Spinal cord (tissue), 10 donors: ENCODE measurements around the gene C1QTNF6. TPM values are rescaled to one million over a fixed set of nuclear protein-coding genes. Genes with fewer than 3 reads are reported as not detected.

Experiments used
- DNase-seq, 6 donors: peaks; one replicate each; pipeline versions ENCODE4 v3.0.0 to v3.0.0-alpha.2; 2013 to 2015; ENCODE audit warnings: low spot score in 6 of 6, low read depth in 4 of 6
- H3K27ac ChIP-seq: one replicate; pipeline ENCODE4 v1.5.1; 2013; ENCODE audit warnings: low read depth, low read length, control low read depth
- H3K27me3 ChIP-seq: one replicate; pipeline ENCODE4 v1.6.1; 2013; ENCODE audit warnings: low read length; ENCODE audit not compliant: control insufficient read depth, insufficient read depth
- H3K36me3 ChIP-seq: one replicate; pipeline ENCODE4 v1.6.1; 2013; ENCODE audit warnings: low read length; ENCODE audit not compliant: control insufficient read depth, insufficient read depth
- H3K4me1 ChIP-seq: one replicate; pipeline ENCODE4 v1.6.1; 2013; ENCODE audit warnings: low read length; ENCODE audit not compliant: control insufficient read depth, insufficient read depth
- H3K4me3 ChIP-seq: one replicate; pipeline ENCODE4 v1.5.1; 2013; ENCODE audit warnings: low read depth, low read length, control low read depth
- H3K9me3 ChIP-seq: one replicate; pipeline ENCODE4 v1.6.1; 2013; ENCODE audit warnings: low read length; ENCODE audit not compliant: control insufficient read depth, insufficient read depth
- WGBS: methylation state at CpG from one replicate; pipeline ENCODE4 v1.1.5; 2013; ENCODE audit warnings: missing lambda C conversion rate; ENCODE audit not compliant: insufficient coverage; 5-methylcytosine and 5-hydroxymethylcytosine counted together
- polyA plus RNA-seq, 2 donors: library from polyadenylated mRNA; unstranded; fragments of 120-200 nt; gene quantifications; one replicate each; pipeline ENCODE4 v1.2.1, GENCODE V29; 2013; ENCODE audit not compliant: insufficient read length in 2 of 2
- total RNA-seq, 2 donors: library from RNA; depleted of rRNA in 1 of 2; stranded (reverse); fragments of 120-200 nt in 1 of 2; fragments of >200 nt in 1 of 2; gene quantifications; one replicate each; pipeline versions ENCODE4 v1.2.3 to v1.2.4, GENCODE V29; 2013 to 2014
- donor health status: healthy.

The C1QTNF6 gene
- total and polyA plus RNA-seq, 4 donors: 7.5 to 15.1 (median 12.9) TPM

DNA sequence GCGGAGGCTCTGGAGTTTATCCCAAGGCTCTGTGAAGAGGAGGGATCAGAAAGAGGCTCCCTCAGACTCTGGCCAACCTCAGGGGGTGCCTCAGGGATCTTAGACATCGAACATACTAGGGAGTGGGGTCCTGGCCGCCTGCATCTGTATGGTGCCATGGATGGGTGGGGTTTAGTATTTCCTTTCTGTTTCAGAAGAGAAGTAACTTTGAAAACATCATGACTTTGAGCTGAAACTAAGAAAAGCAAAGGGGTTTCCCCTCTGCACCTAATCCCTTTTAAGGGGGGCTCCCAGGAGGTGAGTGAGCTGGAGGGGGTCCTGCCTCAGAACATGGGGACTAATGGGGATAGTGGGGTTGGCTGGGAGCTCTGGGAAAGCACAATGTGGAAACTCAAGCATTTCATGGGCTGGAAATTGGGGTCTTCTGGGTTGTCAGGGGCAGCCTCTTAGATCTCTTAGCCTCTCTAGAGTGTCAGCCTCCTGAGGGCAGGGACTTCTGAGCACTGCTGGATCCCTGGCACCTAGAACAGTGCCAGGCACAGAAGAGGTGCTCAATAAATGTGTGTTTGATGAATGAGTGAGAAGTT, 36.0 kb upstream of the C1QTNF6 start:
- Histone ChIP-seq H3K36me3 (no peaks in the 10 kb centered on the region), H3K9me3 (no peaks in the 10 kb centered on the region), H3K27me3 (peaks cover 2% of the 10 kb centered on the region), H3K27ac (no peak overlapping the region), H3K4me1 (peaks cover 9% of the 10 kb centered on the region), H3K4me3 (no peak overlapping the region)
- 53% methylated on average over 3 of the region's 3 CpGs for WGBS
- no peak for DNase-seq

DNA sequence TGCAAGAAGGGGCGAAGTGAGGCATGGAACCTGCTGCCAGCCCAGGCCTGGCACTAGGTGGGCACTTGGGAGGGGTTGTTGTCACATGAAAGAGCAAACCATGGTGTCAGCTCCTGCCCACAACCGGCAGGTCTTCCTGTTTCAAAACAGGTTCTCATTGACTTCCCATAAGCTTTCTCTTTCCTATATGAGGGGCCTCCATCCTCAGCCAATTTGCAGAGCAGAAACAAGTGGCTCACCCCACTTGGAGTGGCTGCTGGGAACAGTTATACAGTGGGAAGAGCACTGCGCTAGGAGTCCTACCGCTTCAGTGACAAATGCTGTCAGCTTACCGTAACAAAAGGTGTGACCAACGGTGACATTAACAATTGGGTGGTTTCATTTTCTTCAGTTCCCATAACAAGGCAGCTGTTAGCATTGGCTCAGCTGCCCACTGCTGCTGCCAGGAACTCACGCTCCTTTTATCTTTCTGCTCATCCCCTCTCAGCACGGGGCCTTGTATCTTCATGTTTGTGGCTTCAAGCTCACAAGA, 34.5 kb upstream of the C1QTNF6 start:
- Histone ChIP-seq H3K4me3 (no peak overlapping the region), H3K4me1 (no peaks in the 10 kb centered on the region), H3K9me3 (no peaks in the 10 kb centered on the region), H3K27me3 (peaks cover 2% of the 10 kb centered on the region), H3K27ac (no peak overlapping the region), H3K36me3 (no peaks in the 10 kb centered on the region)
- DNase-seq: no peak
- WGBS: 79% methylated on average over 6 of the region's 8 CpGs

DNA sequence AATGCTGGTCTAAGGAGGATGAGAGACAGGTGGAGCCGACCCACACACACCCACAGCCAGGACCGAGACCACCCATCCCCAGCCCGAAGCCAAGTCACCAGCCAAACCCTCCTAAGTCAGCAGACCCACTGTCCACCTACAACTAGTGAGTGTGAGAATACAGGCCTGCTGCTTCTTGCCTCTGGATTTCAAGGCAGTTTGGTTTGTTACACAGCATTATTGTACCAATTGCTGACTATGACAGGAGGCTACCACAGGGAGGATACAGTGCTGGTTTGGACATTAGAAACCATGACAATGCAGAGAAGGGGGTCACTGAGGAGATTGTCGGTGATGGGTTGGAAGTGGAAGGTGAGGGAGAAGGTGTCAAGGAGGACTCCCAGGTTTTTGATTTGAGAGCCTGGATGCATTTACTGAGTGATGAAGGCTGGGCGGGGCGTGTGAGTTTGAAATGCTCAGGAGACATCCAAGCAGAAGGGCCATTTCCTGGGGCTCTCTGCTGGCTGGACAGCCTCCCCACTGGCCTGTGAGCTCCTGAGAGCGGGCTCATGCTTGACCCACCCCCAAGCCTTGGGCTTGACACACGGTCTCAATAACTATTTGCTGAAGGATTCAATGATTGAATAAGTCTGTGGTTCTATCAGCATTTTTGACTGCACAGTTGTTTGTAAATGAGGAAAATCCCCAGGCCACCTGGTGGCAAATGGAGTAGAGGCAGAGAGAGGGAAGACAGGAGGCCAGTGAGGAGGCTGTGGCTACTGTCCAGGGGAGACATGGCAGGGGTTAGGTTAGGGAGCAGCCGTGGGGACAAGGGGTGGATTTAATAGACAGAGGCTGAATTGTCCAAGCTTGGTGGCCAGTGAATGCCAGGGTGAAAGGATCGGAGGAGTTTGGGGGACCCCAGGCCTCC, 33.6 kb upstream of the C1QTNF6 start:
- no peaks in the 10 kb centered on the region for H3K36me3 ChIP-seq
- WGBS: 92% methylated on average over 7 of the region's 10 CpGs
- DNase-seq: no peak

GRCh38 chr22:37220543-37220981, 32.5 kb upstream of the C1QTNF6 start:
- H3K27me3 ChIP-seq: peaks cover 2% of the 10 kb centered on the region
- H3K4me3 ChIP-seq: no peak overlapping the region
- no CpG with 5 or more reads among the region's 4 CpGs for WGBS
- H3K4me1 ChIP-seq: no peaks in the 10 kb centered on the region
- no peaks in the 10 kb centered on the region for H3K36me3 ChIP-seq
- H3K27ac ChIP-seq: no peak overlapping the region
- no peaks in the 10 kb centered on the region for H3K9me3 ChIP-seq
- no peak for DNase-seq

More for the DNA sequence above, 33.6 kb upstream of the C1QTNF6 start:
- no peaks in the 10 kb centered on the region for H3K9me3 ChIP-seq
- H3K4me1 ChIP-seq: no peaks in the 10 kb centered on the region
- no peak overlapping the region for H3K4me3 ChIP-seq
- H3K27me3 ChIP-seq: peaks cover 2% of the 10 kb centered on the region
- no peak overlapping the region for H3K27ac ChIP-seq

GRCh38 chr22:37219533-37219932, 31.5 kb upstream of the C1QTNF6 start:
- Histone ChIP-seq H3K27me3 (no peaks in the 10 kb centered on the region), H3K9me3 (no peaks in the 10 kb centered on the region), H3K4me3 (no peak overlapping the region), H3K27ac (no peak overlapping the region), H3K4me1 (no peaks in the 10 kb centered on the region), H3K36me3 (no peaks in the 10 kb centered on the region)
- 100% methylated on average over 3 of the region's 6 CpGs for WGBS
- DNase-seq: no peak

- no peak for DNase-seq
- Histone ChIP-seq H3K36me3 (no peaks in the 10 kb centered on the region), H3K4me1 (no peaks in the 10 kb centered on the region), H3K9me3 (no peaks in the 10 kb centered on the region), H3K4me3 (no peak overlapping the region), H3K27me3 (no peaks in the 10 kb centered on the region), H3K27ac (no peak overlapping the region)
- WGBS: no CpG with 5 or more reads among the region's 7 CpGs
Measured at GRCh38 chr22:37218771-37219411, 30.8 kb upstream of the C1QTNF6 start.

GRCh38 chr22:37218399-37218770, 30.3 kb upstream of the C1QTNF6 start:
- no peaks in the 10 kb centered on the region for H3K36me3 ChIP-seq
- no peak for DNase-seq
- H3K4me3 ChIP-seq: no peak overlapping the region
- WGBS: 66% methylated on average over 3 of the region's 6 CpGs
- H3K27me3 ChIP-seq: peaks cover 2% of the 10 kb centered on the region
- H3K9me3 ChIP-seq: no peaks in the 10 kb centered on the region
- no peaks in the 10 kb centered on the region for H3K4me1 ChIP-seq
- H3K27ac ChIP-seq: no peak overlapping the region

GRCh38 chr22:37215890-37216289, 27.8 kb upstream of the C1QTNF6 start:
- no peak for DNase-seq
- H3K27me3 ChIP-seq: peaks cover 3% of the 10 kb centered on the region
- H3K9me3 ChIP-seq: no peaks in the 10 kb centered on the region
- H3K4me1 ChIP-seq: peaks cover 18% of the 10 kb centered on the region
- H3K4me3 ChIP-seq: no peak overlapping the region
- WGBS: 100% methylated on average over 1 of the region's 9 CpGs
- no peaks in the 10 kb centered on the region for H3K36me3 ChIP-seq
- H3K27ac ChIP-seq: no peak overlapping the region

GRCh38 chr22:37214731-37215030, 26.6 kb upstream of the C1QTNF6 start:
- peaks cover 3% of the 10 kb centered on the region for H3K27me3 ChIP-seq
- H3K4me1 ChIP-seq: peaks cover 18% of the 10 kb centered on the region
- DNase-seq: no peak
- H3K9me3 ChIP-seq: no peaks in the 10 kb centered on the region
- no peaks in the 10 kb centered on the region for H3K36me3 ChIP-seq
- no peak overlapping the region for H3K4me3 ChIP-seq
- WGBS: 77% methylated on average over 13 of the region's 13 CpGs
- H3K27ac ChIP-seq: no peak overlapping the region
